GM12874 (cell line): ENCODE data around the gene MTCL1.

Source experiments
- CTCF ChIP-seq: IDR thresholded peaks from 2 replicates; pipeline ENCODE4 v1.5.1; 2011; ENCODE audit warnings: low read depth, mild to moderate bottlenecking, control low read depth, low read length, moderate library complexity; ENCODE audit not compliant: insufficient read depth

Gene MTCL1

GRCh38 chr18:8707556-8708300, 2.4 kb downstream of the MTCL1 start:
- no peak for TF ChIP-seq CTCF

GRCh38 chr18:8708670-8709069, 3.3 kb downstream of the MTCL1 start:
- TF ChIP-seq CTCF: no peak

- no peak for TF ChIP-seq CTCF
Measured at GRCh38 chr18:8709248-8710059, 4.1 kb downstream of the MTCL1 start.

GRCh38 chr18:8711736-8712135, 6.4 kb downstream of the MTCL1 start:
- TF ChIP-seq CTCF: no peak

- TF ChIP-seq CTCF: no peak
Measured at GRCh38 chr18:8713691-8714090, 8.3 kb downstream of the MTCL1 start.

- no peak for TF ChIP-seq CTCF
Measured at GRCh38 chr18:8715599-8715998, 10.2 kb downstream of the MTCL1 start.

- TF ChIP-seq CTCF: no peak
Measured at GRCh38 chr18:8717011-8717770, 11.8 kb downstream of the MTCL1 start.
